DMS53 treated with DMSO at 0.1 percent for 48 hours (cell line): ENCODE results near the gene PSME4.
"Not testable (repeated sequence)": the region's sequence is repeated elsewhere in the genome, so short reads cannot be mapped to it uniquely, and the experiment has no call there.

Experiments
- DNase-seq: peaks from one replicate; lab custom pipeline; 2025; ENCODE audit not compliant: unreplicated experiment; lab: John Stamatoyannopoulos, UW

The PSME4 gene

GRCh38 chr2:53843595-53843994 lies 127.2 kb downstream of the PSME4 start:
- no peak for DNase-seq

- DNase-seq: no peak
Measured at GRCh38 chr2:53842891-53843290, 127.9 kb downstream of the PSME4 start.

GRCh38 chr2:53841651-53842050 lies 129.1 kb downstream of the PSME4 start:
- DNase-seq: not testable (repeated sequence)

GRCh38 chr2:53840580-53840979 lies 130.2 kb downstream of the PSME4 start:
- DNase-seq: no peak

GRCh38 chr2:53829980-53830290 lies 140.9 kb downstream of the PSME4 start:
- DNase-seq: not testable (repeated sequence)

- DNase-seq: no peak
Measured at GRCh38 chr2:53829273-53829979, 141.4 kb downstream of the PSME4 start.

- DNase-seq: no peak
Measured at GRCh38 chr2:53828331-53828730, 142.5 kb downstream of the PSME4 start.

- no peak for DNase-seq
Measured at GRCh38 chr2:53827398-53828175, 143.2 kb downstream of the PSME4 start.

- no peak for DNase-seq
Measured at GRCh38 chr2:53826587-53827397, 144.0 kb downstream of the PSME4 start.

- no peak for DNase-seq
Measured at GRCh38 chr2:53826030-53826410, 144.8 kb downstream of the PSME4 start.

- DNase-seq: not testable (repeated sequence)
Measured at GRCh38 chr2:53823639-53824038, 147.2 kb downstream of the PSME4 start.

- DNase-seq: no peak
Measured at GRCh38 chr2:53821810-53822209, 149.0 kb downstream of the PSME4 start.

- DNase-seq: no peak
Measured at GRCh38 chr2:53820711-53821110, 150.1 kb downstream of the PSME4 start.

GRCh38 chr2:53820048-53820447 lies 150.7 kb downstream of the PSME4 start:
- no peak for DNase-seq

- no peak for DNase-seq
Measured at GRCh38 chr2:53819634-53820033, 151.2 kb downstream of the PSME4 start.

GRCh38 chr2:53818854-53819435 lies 151.8 kb downstream of the PSME4 start:
- no peak for DNase-seq
